Keratinocyte (primary cell): ENCODE results near the gene SLC25A21.

ENCODE experiments used
- CTCF ChIP-seq, 3 experiments: IDR thresholded peaks in 1 of 3; conservative IDR thresholded peaks in 1 of 3; optimal IDR thresholded peaks in 1 of 3; 2 replicates in 2 of 3; 3 replicates in 1 of 3; pipeline versions ENCODE3 to v1.5.1; 2011; ENCODE audit warnings: low read length in 3 of 3, mild to moderate bottlenecking in 3 of 3, moderate library complexity in 2 of 3, control low read depth in 1 of 3, inconsistent platforms in 1 of 3; ENCODE audit not compliant: insufficient read depth in 2 of 3; ENCODE audit errors: extremely low read depth in 1 of 3
- EZH2 ChIP-seq: IDR thresholded peaks from one replicate; pipeline ENCODE4 v1.6.1; 2012; ENCODE audit warnings: inconsistent platforms, mild to moderate bottlenecking, low read length, moderate library complexity

- TF ChIP-seq EZH2 (no peak), CTCF (optimal IDR thresholded peaks at IDR 0.05 in 1 of 3, IDR thresholded peaks at IDR 0.05 in 1 of 3, conservative IDR thresholded peaks at IDR 0.05 in 1 of 3; ENCODE audit: extremely low read depth in 1 of 3, insufficient read depth in 2 of 3, low read length in 3 of 3) (no peak)
Observed at GRCh38 chr14:36707570-36707969, 464.8 kb downstream of the SLC25A21 start.
